GDM1 (cell line): ENCODE results near the gene CYTH3.
"Not testable (repeated sequence)": the region's sequence is repeated elsewhere in the genome, so short reads cannot be mapped to it uniquely, and the experiment has no call there.

ENCODE experiments used
- DNase-seq: peaks from one replicate; lab custom pipeline; 2025; lab: John Stamatoyannopoulos, UW

The CYTH3 gene

DNA sequence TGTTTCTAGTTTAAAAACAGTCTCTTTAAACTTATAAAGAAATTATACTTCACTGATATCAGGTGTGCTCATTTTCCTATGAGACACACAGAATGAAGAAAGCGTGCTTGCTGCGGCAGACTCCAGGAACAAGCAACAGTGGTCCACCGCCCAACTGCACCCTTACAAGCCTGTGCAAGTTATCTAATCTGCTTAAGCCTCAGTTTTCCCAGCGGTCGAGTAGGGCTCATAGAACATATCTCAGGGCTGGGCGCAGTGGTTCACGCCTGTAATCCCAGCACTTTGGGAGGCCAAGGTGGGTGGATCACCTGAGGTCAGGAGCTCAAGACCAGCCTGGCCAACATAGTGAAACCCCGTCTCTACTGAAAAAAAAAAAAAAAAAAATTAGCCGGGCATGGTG lies 43.1 kb downstream of the CYTH3 start:
- DNase-seq: not testable (repeated sequence)

GRCh38 chr7:6228361-6229229 lies 43.8 kb downstream of the CYTH3 start:
- DNase-seq: peak; percentile 65

DNA sequence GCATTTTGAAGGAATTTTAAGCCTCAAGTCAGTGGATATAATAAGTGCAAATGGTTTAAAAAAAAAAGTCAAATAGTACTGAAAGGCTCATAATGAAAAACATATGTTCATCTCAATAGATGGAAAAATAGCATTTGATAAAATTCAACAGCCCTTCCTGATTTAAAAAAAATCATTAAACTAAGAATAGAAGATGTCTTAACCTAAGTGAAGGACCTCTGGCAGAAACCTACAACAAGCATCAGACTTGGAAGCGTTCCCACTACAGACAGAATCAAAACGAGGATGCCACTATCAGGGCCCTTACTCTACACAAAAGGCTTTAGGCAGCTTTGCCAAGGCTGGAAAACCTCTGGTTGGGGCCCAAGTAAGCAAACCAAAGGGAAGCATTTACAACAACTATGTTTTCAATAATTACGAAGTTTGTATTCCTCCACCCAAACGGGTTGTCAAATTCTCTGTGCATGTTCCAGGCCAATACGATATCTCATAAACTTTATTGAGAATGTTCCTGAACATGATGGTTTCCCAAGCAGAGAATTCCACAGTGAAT lies 45.1 kb downstream of the CYTH3 start:
- DNase-seq: no peak

DNA sequence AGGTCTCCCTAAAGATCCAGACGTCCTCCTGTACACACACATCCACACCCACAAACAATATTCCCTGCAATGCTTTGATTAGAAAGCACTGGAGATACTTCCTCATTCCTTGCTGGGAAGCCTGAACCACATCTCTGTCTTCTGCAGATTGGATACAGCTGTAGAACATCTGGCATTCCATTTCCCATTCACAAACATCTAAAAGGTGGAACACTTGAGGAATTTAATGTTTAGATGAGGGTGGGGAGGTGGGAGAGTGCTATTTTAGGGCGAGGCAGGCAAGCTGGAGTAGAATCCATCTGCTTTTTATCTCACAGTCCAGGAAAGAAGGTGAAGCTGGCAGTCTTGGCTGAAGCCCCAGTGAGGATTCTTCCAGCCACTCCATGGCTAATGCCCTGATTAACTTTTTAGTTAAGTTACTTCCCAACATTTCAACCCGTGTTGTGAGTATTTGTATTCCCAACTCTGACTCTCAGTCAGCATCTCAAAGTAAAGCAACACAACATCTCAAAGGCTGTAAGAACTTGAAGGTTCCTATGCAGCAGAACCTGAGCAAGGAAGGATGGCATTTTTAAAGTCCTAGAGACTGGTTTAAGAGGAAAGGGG lies 46.1 kb downstream of the CYTH3 start:
- DNase-seq: no peak

DNA sequence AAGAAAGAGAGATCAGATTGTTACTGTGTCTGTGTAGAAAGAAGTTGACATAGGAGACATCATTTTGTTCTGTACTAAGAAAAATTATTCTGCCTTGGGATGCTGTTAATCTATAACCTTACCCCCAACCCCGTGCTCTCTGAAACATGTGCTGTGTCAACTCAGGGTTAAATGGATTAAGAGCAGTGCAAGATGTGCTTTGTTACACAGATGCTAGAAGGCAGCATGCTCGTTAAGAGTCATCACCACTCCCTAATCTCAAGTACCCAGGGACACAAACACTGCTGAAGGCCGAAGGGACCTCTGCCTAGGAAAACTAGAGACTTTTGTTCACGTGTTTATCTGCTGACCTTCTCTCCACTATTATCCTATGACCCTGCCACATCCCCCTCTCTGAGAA lies 49.0 kb downstream of the CYTH3 start:
- not testable (repeated sequence) for DNase-seq

DNA sequence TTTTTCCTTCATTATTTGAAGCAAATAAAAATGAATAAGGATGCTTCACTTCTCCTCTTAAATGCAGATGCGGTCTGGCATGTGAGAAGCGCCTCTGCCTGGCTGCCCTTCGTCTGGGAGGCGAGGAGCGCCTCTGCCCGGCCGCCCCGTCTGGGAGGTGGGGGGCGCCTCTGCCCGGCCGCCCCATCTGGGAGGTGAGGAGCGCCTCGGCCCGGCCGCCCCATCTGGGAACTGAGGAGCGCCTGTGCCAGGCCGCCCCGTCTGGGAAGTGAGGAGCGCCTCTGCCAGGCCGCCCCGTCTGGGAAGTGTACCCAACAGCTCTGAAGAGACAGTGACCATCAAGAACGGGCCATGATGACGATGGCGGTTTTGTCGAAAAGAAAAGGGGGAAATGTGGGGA lies 49.4 kb downstream of the CYTH3 start:
- DNase-seq: not testable (repeated sequence)

DNA sequence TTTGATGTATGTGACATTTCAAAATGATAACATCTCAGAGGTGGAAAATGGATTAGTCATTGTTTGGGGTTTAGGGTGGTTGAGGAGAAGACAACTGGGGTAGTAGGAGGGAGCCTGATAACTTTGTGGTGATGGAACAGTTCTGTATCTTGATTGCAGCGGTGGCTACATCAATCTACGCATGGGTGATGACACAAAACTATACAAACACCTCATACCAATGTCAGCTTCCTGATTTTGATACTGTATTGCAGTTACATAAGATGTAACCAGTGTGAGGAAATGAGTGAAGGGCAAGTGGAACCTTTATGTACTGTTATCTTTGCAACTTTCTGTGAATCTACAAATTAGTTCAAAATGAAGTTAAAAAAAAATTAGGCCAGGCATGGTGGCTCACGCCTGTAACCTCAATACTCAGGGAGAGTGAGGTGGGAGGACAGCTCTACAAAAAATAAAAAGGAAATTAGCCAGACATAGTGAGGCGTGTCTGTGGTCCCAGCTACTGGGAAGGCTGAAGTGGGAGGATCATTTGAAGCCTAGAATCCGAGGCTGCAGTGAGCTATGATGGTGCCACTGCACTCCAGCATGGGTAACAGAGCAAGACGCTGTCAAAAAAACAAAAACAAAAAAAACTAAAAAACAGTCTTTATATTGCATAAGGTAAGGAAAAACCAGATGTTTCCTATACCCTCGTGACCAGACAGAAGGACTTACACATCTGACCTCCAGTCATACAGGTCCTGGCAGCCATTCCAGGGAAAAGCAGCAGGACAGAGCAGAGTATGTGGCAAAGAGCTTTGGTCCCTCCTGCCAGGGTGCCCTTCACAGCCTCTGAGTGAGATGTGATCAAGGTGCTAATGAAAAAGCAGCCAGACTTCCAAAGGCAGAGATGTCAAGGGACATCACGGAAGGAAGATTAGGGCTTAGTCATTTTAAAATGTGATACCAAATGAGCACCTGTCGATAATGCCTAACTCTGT lies 50.8 kb downstream of the CYTH3 start:
- no peak for DNase-seq

GRCh38 chr7:6218329-6218728 lies 54.1 kb downstream of the CYTH3 start:
- DNase-seq: no peak

DNA sequence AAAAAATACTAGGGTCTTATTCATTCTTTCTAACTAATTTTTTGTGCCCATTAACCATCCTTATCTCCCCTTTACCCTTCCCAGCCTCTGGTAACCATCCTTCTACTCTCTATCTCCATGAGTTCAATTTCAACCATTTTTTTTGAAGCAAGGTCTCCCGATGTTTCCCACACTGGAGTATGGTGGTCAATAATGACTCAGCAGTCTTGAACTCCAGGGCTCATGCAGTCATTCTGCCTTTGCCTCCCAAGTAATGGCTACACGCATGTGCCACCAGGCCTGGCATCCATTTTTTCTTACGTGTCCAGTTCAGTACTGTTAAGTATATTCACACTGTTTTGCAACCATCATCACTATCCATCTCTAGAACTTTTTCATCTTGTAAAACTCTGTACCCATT lies 60.4 kb downstream of the CYTH3 start:
- no peak for DNase-seq

- no peak for DNase-seq
Measured at GRCh38 chr7:6210621-6211372, 61.6 kb downstream of the CYTH3 start.

DNA sequence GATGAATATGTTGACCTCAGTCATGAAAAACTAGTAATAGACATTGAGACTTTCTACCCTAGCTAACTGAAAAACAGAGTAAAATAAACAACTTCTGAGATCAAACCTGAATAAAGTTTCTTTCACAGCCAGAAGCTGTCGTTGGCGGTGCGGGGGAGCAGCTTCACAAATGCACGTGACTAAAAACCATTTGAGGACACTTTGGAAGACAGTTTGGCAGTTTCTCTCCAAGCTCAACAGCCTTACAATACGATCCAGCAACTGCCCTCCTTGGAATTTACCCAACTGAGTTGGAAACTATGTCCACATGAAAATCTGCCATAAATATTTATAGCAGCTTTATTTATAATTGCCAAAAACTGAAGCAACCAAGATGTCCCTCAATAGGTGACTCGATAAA lies 63.1 kb downstream of the CYTH3 start:
- no peak for DNase-seq

DNA sequence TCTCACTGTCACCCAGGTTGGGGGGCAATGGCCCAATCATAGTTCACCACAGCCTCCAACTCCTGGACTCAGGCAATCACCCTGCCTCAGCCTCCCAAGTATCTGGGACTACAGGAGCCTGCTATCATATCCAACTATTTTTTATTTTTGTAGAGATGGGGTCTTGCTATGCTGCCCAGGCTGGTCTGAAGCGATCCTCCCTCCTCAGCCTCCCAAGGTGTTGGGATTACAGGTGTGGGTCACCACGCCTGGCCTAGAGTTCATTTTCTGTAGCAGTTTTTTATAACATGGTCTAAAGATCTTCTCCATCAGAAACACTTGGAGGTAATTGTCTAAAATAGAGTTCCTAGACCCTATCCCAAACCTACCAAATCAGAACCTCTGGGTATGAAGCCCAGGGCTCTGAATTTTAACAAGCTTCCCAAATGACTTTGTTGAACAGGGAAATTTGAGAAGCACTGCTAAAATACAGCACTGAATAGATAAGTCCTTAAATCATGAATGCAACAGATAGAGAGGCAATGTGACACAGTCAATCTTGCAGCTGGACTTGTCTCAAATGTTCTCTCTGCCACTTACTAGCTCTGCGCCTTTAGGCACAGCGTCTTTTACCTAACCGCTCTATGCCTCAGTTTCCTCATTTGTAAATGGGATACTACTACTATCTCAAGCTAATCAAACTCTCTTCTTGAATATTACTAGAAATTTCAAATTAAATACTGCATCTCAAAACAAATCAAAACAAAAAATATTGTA lies 63.7 kb downstream of the CYTH3 start:
- DNase-seq: no peak

GRCh38 chr7:6205971-6206660 lies 66.3 kb downstream of the CYTH3 start:
- DNase-seq: no peak

DNA sequence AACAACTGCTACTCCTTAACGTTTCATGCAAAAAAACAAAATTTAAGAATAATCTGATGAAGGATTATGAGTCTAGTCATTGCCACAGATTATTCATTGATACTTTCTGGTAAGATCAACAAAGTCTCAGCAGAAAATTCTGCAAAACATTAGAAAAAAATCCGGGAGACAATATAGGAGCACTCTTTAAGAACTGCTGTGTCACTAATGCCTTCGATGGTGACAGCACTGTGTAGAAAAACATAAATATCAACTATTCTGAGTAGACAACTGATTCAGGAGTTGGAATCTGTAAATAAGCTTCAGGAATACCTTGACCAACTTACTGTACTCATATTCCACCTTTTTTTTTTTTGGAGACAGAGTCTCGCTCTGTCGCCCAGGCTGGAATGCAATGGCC lies 69.0 kb downstream of the CYTH3 start:
- DNase-seq: no peak

- no peak for DNase-seq
Measured at GRCh38 chr7:6202117-6202516, 70.3 kb downstream of the CYTH3 start.

DNA sequence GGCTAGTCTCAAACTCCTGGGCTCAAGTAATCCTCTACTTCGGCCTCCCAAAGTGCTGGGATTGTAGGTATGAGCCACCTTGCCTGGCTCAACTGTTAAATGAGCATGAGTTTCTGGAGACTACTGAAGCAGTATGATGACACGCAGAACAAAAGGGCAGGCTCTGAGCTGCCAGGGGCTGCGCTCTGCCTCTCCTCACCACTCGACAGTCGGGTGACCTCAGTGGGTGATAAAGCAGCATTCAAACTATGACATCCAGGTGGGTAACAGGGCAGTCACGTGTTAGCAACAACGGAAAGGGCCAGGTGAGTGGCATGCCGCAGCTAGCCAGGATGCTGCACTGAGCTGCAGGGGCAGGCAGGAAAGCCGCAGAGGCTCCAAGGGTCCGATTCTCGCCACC lies 71.5 kb downstream of the CYTH3 start:
- DNase-seq: no peak

DNA sequence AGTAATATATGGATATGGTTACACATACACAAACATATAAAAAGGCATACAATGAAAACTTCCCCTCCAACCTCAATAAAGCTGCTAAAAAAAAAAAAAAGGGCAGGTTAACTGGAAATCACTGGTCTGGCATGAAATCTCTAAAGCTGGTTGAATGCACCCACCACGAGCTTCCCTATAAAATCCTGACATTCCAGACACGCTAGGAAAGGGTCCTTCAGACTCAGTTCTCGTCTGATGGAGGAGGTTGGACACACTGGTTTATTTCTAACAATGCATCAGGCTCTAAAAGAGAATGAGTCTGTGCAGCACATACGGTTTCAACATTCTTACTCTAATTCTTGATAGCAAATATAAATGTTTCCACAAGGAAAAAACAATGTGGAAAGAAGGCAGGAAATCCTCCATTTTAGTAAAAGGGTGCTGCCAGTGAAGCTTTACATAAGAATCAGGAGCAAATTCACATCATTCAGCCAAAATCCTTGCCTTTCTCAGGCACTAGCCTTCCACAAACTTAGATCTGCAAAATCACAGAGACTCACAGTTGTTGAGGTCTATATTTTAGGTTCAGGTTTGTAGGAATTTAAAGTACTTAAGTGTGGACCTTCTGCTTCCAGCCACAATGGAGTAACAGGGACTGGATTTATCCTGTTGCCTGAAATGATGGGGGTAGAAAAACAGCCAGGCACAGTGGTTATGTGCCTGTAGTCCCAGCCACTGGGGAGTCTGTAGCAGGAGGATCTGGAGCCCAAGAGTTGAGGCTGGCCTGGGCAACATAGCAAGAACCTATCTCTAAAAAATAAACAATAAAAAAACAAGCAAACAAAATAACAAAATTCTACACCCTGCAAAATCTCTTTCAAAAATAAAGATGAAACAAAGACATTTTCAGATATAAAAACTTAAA lies 73.5 kb downstream of the CYTH3 start:
- DNase-seq: no peak

- no peak for DNase-seq
Measured at GRCh38 chr7:6197801-6198551, 74.4 kb downstream of the CYTH3 start.
